Esophagus (tissue), 2 donors: ENCODE data around the gene CHN2. TPM values are rescaled to one million over a fixed set of nuclear protein-coding genes. Genes with fewer than 3 reads are reported as not detected.

Source experiments
- H3K27ac ChIP-seq, 2 donors: one replicate each; pipeline ENCODE4 v1.5.1; 2013; ENCODE audit warnings: low read depth in 2 of 2, mild to moderate bottlenecking in 2 of 2, inconsistent platforms in 1 of 2, low read length in 1 of 2, moderate library complexity in 1 of 2
- H3K27me3 ChIP-seq, 2 donors: one replicate each; pipeline ENCODE4 v1.6.1; 2013; ENCODE audit warnings: low read length in 2 of 2, control low read depth in 1 of 2, mild to moderate bottlenecking in 1 of 2; ENCODE audit not compliant: insufficient read depth in 2 of 2, control insufficient read depth in 1 of 2
- H3K36me3 ChIP-seq, 2 donors: one replicate each; pipeline ENCODE4 v1.6.1; 2013; ENCODE audit warnings: low read length in 1 of 2; ENCODE audit not compliant: control insufficient read depth in 2 of 2, insufficient read depth in 2 of 2
- H3K4me1 ChIP-seq, 2 donors: one replicate each; pipeline ENCODE4 v1.6.1; 2013; ENCODE audit warnings: low read length in 1 of 2; ENCODE audit not compliant: control insufficient read depth in 2 of 2, insufficient read depth in 2 of 2
- H3K4me3 ChIP-seq, 2 donors: one replicate each; pipeline ENCODE4 v1.5.1; 2013; ENCODE audit warnings: low read length in 2 of 2, mild to moderate bottlenecking in 2 of 2, low read depth in 1 of 2, moderate library complexity in 1 of 2
- H3K9me3 ChIP-seq, 2 donors: one replicate each; pipeline ENCODE4 v1.6.1; 2013; ENCODE audit warnings: mild to moderate bottlenecking in 2 of 2, low read depth in 1 of 2, low read length in 1 of 2, moderate library complexity in 1 of 2; ENCODE audit not compliant: control insufficient read depth in 2 of 2, insufficient read depth in 1 of 2
- WGBS, 2 donors: extraction: QIAGEN DNeasy Blood & Tissue Kit; methylation state at CpG; one replicate each; pipeline ENCODE4 v1.1.7; 2013; 5-methylcytosine and 5-hydroxymethylcytosine counted together
- polyA plus RNA-seq, 2 donors: library from polyadenylated mRNA; stranded (reverse); fragments of 200-250 nt; gene quantifications; one replicate each; pipeline ENCODE4 v1.2.3, GENCODE V29; 2013
- donor health status: healthy with polysubstance abuse.
- donor health status: Bipolar disorder and iron deficiency.

Gene CHN2
- polyA plus RNA-seq, 2 donors: 0.92 to 1.5 TPM

DNA sequence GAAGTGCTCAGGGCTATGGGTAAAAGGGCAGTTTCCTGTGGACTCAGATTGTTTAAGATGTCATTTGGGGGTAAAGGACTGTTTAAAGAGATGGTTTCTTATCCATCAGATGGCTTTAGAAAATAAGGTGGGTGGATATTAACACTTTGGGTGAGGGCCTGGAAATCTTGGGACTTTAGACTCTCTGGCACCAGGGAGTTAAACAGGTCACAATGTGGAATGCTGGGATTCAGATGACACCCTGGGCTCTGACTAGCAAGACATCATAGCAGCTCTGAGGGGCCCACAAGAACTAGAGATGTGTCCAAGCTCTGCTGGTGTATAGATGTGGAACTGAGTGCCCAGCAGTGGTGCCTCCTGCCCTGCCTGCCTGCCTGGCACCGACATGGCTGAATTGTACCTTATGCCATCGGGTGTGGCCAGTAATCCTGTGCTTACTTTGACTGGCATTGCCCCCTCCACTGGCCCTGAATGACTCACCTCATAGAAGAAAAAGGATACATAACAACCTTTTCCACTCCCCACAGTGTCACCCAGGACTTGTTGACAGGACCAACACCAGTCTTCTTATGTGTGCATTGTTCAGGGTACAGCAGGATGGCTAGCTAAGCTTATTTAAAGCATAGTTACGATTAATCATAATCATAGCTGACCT, 269.1 kb downstream of the CHN2 start:
- Histone ChIP-seq H3K9me3 (no peaks in the 10 kb centered on the region), H3K27ac (no peak overlapping the region), H3K27me3 (no peaks in the 10 kb centered on the region), H3K4me1 (peaks cover 0 to 3% of the 10 kb centered on the region in 2 donors), H3K4me3 (no peak overlapping the region), H3K36me3 (no peaks in the 10 kb centered on the region)
- 60 to 62% methylated on average over 3 of the region's 3 CpGs for WGBS, 2 donors

DNA sequence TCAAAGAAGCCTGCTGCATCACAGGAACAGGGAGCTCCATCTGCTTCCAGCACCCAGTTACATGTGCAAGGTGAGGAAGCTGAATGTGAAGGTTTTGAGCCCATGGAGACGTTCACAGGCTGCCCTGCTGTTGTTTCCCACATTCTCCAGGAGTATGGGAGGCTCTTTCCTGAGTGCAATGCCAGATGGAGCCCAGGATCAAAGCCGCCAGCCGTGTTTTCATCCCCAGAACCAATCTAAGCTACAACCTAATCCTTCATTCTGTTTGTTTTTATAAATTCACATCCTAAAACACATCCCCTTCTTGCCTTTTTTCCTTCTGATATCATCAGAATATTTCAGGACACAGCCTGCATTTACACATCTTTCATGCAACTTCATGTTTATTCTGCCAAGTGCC, 270.2 kb downstream of the CHN2 start:
- Histone ChIP-seq H3K9me3 (no peaks in the 10 kb centered on the region), H3K4me3 (no peak overlapping the region), H3K36me3 (no peaks in the 10 kb centered on the region), H3K27ac (no peak overlapping the region), H3K4me1 (peaks cover 0 to 6% of the 10 kb centered on the region in 2 donors), H3K27me3 (no peaks in the 10 kb centered on the region)
- 52 to 62% methylated on average over 3 of the region's 3 CpGs for WGBS, 2 donors

DNA sequence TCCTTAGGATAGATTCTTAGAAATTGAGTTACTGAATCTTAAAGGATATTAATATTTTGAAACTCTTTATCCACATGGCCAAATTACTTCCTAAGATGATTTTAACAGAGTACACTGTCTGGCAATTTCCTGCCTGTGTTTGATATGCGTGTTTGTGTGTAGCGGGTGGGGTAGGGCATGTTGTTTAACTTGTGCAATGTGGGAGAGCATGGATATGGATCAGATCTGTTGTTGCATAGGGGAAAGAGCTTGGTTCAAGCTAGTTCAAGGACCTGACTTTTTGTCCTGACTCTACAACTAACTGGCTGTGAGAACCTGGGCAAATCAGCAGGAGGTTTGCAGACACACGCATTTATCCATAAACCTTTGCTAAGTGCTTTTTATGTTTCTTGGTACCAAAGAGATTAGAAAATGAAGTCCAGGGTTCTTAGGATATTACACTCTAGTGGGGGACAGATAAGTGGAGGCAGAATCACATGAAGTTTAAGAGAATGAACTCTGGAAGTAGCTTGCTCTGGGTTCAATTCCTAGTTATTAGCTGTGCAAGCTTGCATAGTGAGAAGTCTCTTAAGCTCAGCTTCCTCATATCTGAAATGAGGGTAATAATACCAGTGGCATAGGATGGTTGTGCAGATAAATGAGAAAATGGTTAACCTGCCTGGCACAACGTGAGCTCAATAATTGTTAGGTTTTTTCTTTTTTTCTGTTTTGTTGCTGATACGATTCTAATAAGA, 272.8 kb downstream of the CHN2 start:
- no peaks in the 10 kb centered on the region for H3K9me3 ChIP-seq
- 78 to 83% methylated on average over 5 of the region's 5 CpGs for WGBS, 2 donors
- peaks cover 0 to 6% of the 10 kb centered on the region in 2 donors for H3K4me1 ChIP-seq
- H3K27ac ChIP-seq: no peak overlapping the region
- H3K27me3 ChIP-seq: no peaks in the 10 kb centered on the region
- no peak overlapping the region for H3K4me3 ChIP-seq
- H3K36me3 ChIP-seq: no peaks in the 10 kb centered on the region

GRCh38 chr7:29468196-29468595, 273.6 kb downstream of the CHN2 start:
- no peak overlapping the region for H3K4me3 ChIP-seq
- H3K36me3 ChIP-seq: no peaks in the 10 kb centered on the region
- no peak overlapping the region for H3K27ac ChIP-seq
- no peaks in the 10 kb centered on the region for H3K27me3 ChIP-seq
- no peaks in the 10 kb centered on the region for H3K9me3 ChIP-seq
- WGBS, 2 donors: 85 to 90% methylated on average over 2 of the region's 2 CpGs
- H3K4me1 ChIP-seq: peaks cover 0 to 6% of the 10 kb centered on the region in 2 donors

- Histone ChIP-seq H3K9me3 (no peaks in the 10 kb centered on the region), H3K4me3 (no peak overlapping the region), H3K27me3 (no peaks in the 10 kb centered on the region), H3K27ac (no peak overlapping the region), H3K36me3 (no peaks in the 10 kb centered on the region), H3K4me1 (peaks cover 0 to 3% of the 10 kb centered on the region in 2 donors)
- 89 to 93% methylated on average over 3 of the region's 3 CpGs for WGBS, 2 donors
Measured at GRCh38 chr7:29469281-29469680, 274.7 kb downstream of the CHN2 start.

DNA sequence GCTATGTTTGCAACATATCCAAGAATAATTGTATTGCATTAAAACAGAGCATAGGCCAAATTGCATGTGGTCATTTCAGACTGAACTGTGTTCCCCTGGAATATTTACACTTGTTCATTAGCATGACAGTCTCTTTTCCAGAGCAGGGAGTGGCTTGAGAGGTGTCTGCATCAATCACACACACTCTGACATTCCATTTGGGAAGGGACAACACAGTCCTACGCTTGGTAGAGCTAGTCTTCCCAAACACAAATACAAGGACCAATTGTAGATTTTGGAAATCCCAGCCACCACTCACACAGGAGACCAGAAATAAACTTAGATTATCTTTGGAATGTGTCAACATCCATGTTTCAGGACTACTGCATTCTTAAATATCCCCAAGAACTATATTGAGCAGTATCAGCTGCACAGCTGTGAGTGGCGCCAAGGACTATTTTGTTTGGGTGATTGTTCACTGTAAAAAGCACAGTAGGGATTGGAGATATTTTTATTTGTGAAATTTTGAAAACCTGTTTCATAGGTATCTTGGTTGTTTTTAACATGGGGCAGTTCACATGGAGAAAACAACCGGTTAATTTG, 275.5 kb downstream of the CHN2 start:
- H3K27ac ChIP-seq: no peak overlapping the region
- 95 to 97% methylated on average over 3 of the region's 3 CpGs for WGBS, 2 donors
- no peak overlapping the region for H3K4me3 ChIP-seq
- no peaks in the 10 kb centered on the region for H3K9me3 ChIP-seq
- H3K27me3 ChIP-seq: no peaks in the 10 kb centered on the region
- no peaks in the 10 kb centered on the region for H3K36me3 ChIP-seq
- H3K4me1 ChIP-seq: peaks cover 0 to 3% of the 10 kb centered on the region in 2 donors

DNA sequence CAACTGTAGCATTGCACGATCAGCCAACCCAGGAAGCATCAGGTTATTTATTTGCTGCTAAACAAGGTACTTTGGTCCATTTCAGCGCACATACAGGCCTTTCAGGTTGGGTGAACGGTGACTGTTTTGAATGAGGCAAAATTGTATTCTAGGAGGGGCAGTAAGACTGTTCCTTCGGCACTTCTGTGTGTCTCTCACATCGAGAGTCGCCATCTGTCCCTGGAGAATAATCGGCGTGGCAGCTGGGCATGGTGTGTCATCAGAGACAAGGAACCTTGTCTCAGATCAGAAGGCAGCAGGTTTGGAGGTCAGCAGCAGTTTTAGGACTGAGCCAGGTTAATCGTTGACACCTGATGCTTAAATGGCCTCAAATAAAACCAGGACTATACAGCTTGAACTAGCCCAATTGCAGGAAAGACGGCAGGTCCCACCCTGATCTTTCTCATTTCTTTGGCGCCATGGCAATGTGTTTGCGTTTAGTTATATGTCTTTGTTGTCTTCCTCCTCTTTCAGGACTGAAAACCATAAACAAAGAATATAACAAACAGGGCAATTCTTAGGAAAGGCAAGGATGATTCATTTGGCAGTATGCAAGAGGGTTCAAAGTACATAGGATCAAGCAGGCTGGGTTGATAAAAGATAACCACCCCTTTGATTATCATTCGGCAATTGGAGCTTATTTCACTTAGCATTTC, 277.0 kb downstream of the CHN2 start:
- no peak overlapping the region for H3K4me3 ChIP-seq
- no peak overlapping the region for H3K27ac ChIP-seq
- 83 to 91% methylated on average over 13 of the region's 13 CpGs for WGBS, 2 donors
- no peaks in the 10 kb centered on the region for H3K27me3 ChIP-seq
- H3K9me3 ChIP-seq: no peaks in the 10 kb centered on the region
- no peaks in the 10 kb centered on the region for H3K36me3 ChIP-seq
- H3K4me1 ChIP-seq: peaks cover 0 to 3% of the 10 kb centered on the region in 2 donors

DNA sequence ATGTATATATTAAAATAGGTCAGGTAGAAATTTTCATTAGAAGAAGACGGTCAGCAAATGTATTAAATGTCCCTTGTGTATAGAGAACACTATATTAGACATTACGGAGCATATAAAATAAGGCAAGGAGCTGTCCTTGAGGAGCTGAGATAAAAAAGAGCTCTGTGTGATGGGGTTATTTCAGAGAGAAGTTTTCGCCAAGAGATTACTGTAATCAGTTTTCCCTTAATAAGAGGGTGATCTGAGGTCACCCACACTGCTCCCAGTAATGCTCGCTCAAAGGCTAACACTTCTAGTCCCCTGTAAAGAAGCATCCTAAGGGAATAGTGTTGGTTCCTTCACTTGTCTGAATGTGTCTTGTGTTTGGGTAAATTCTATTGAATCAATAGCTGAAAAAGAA, 282.3 kb downstream of the CHN2 start:
- Histone ChIP-seq H3K27me3 (no peaks in the 10 kb centered on the region), H3K9me3 (no peaks in the 10 kb centered on the region), H3K4me1 (no peaks in the 10 kb centered on the region), H3K36me3 (no peaks in the 10 kb centered on the region), H3K4me3 (no peak overlapping the region), H3K27ac (no peak overlapping the region)
- WGBS, 2 donors: 62 to 93% methylated on average over 4 of the region's 4 CpGs

DNA sequence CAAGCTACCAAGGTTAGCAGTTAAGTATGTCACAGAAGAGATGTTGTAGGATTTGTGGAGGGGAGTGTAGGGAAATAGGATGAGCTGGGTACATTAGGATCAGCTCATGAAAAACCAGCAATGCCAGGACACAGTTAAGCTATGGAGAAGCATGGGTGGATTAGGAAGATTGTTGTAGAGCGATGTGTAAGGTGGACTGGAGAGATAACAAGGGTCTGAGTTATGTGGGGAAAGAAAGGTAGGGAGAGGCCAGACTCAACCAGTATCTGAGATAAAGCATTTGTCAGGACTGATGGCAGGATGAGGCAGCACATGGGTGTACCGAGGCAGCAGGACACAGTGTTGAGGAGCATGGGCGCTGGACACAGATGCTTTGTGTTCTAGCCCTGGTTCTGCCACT, 283.7 kb downstream of the CHN2 start:
- no peaks in the 10 kb centered on the region for H3K27me3 ChIP-seq
- no peaks in the 10 kb centered on the region for H3K9me3 ChIP-seq
- no peaks in the 10 kb centered on the region for H3K4me1 ChIP-seq
- 93 to 97% methylated on average over 3 of the region's 3 CpGs for WGBS, 2 donors
- no peaks in the 10 kb centered on the region for H3K36me3 ChIP-seq
- no peak overlapping the region for H3K27ac ChIP-seq
- no peak overlapping the region for H3K4me3 ChIP-seq
